HEK293 (cell line): ENCODE measurements around the gene TDRD10.

Source experiments
- CTCF ChIA-PET: fragments of 350-600 bp; formaldehyde crosslinking; extraction: SDS; loops from one replicate; lab custom pipeline; 2021; ENCODE audit warnings: antibody characterized with exemption; lab: Yijun Ruan, JAX
- POLR2A ChIA-PET: fragments of 300-600 bp; formaldehyde crosslinking; extraction: SDS; loops from one replicate; lab custom pipeline; 2020; ENCODE audit warnings: antibody characterized with exemption, inconsistent platforms; lab: Yijun Ruan, JAX
- H3K27ac ChIP-seq: fragments of 200-500 bp; sonication (Bioruptor generic); 2 replicates; pipeline ENCODE4 v1.5.1; 2014; ENCODE audit warnings: low read depth, low read length, control low read depth, inconsistent platforms; ENCODE audit errors: extremely low read depth
- H3K36me3 ChIP-seq, 2 experiments: fragments of 200-500 bp in 1 of 2; sonication (Bioruptor generic) in 1 of 2; 1 replicate in 1 of 2; 2 replicates in 1 of 2; pipeline ENCODE4 v1.5.1; 2014 to 2017; ENCODE audit warnings: inconsistent platforms in 2 of 2, low read length in 2 of 2; ENCODE audit not compliant: control insufficient read depth in 2 of 2, insufficient read depth in 1 of 2
- H3K4me1 ChIP-seq: fragments of 200-500 bp; sonication (Bioruptor generic); 2 replicates; pipeline ENCODE4 v1.5.1; 2014; ENCODE audit warnings: mild to moderate bottlenecking, low read length, inconsistent platforms; ENCODE audit not compliant: control insufficient read depth, insufficient read depth
- H3K4me3 ChIP-seq: 2 replicates; pipeline ENCODE4 v1.5.1; 2011; ENCODE audit warnings: low read depth, mild to moderate bottlenecking, control low read depth, low read length, moderate library complexity
- H3K9me3 ChIP-seq: fragments of 200-500 bp; sonication (Bioruptor generic); 2 replicates; pipeline ENCODE4 v1.5.1; 2014; ENCODE audit warnings: low read depth, low read length, inconsistent platforms; ENCODE audit not compliant: control insufficient read depth, insufficient read depth
- FEZF1 ChIP-seq: fragments of 450-650 bp; formaldehyde crosslinking; IDR thresholded peaks from 2 replicates; pipeline ENCODE4 v1.5.1; 2016; ENCODE audit warnings: missing biosample characterization, missing genetic modification characterization
- GLIS2 ChIP-seq: fragments of 450-650 bp; formaldehyde crosslinking; IDR thresholded peaks from 2 replicates; pipeline ENCODE4 v1.5.1; 2016; ENCODE audit warnings: missing biosample characterization, missing genetic modification characterization
- HOXC10 ChIP-seq: sonication (generic); formaldehyde crosslinking; IDR thresholded peaks from 2 replicates; pipeline ENCODE4 v1.8.1; 2023; ENCODE audit warnings: mild to moderate bottlenecking, missing genetic modification reagents
- MYNN ChIP-seq: fragments of 450-650 bp; formaldehyde crosslinking; IDR thresholded peaks from 2 replicates; pipeline ENCODE4 v1.5.1; 2016; ENCODE audit warnings: missing biosample characterization, missing genetic modification characterization, borderline replicate concordance
- ZBTB20 ChIP-seq: fragments of 450-650 bp; formaldehyde crosslinking; IDR thresholded peaks from 2 replicates; pipeline ENCODE4 v1.5.1; 2016; ENCODE audit warnings: missing biosample characterization, missing genetic modification characterization
- ZNF133 ChIP-seq: fragments of 450-650 bp; formaldehyde crosslinking; IDR thresholded peaks from 2 replicates; pipeline ENCODE4 v1.5.1; 2016; ENCODE audit warnings: missing biosample characterization, missing genetic modification characterization
- ZNF155 ChIP-seq: fragments of 450-650 bp; formaldehyde crosslinking; IDR thresholded peaks from 2 replicates; pipeline ENCODE4 v1.5.1; 2016; ENCODE audit warnings: missing biosample characterization, missing genetic modification characterization
- ZNF239 ChIP-seq: fragments of 450-650 bp; formaldehyde crosslinking; IDR thresholded peaks from 2 replicates; pipeline ENCODE4 v1.5.1; 2016; ENCODE audit warnings: missing biosample characterization, missing genetic modification characterization
- ZNF248 ChIP-seq: fragments of 450-650 bp; formaldehyde crosslinking; IDR thresholded peaks from 2 replicates; pipeline ENCODE4 v1.5.1; 2017; ENCODE audit warnings: missing biosample characterization, missing genetic modification characterization
- ZNF404 ChIP-seq: fragments of 450-650 bp; formaldehyde crosslinking; IDR thresholded peaks from 2 replicates; pipeline ENCODE4 v1.5.1; 2017; ENCODE audit warnings: missing biosample characterization, missing genetic modification characterization
- ZNF623 ChIP-seq: fragments of 450-650 bp; formaldehyde crosslinking; IDR thresholded peaks from 2 replicates; pipeline ENCODE4 v1.5.1; 2016; ENCODE audit warnings: missing biosample characterization, missing genetic modification characterization
- ZNF692 ChIP-seq: fragments of 450-650 bp; formaldehyde crosslinking; IDR thresholded peaks from 2 replicates; pipeline ENCODE4 v1.5.1; 2016; ENCODE audit warnings: missing biosample characterization, missing genetic modification characterization
- ZNF707 ChIP-seq: fragments of 450-650 bp; formaldehyde crosslinking; IDR thresholded peaks from 2 replicates; pipeline ENCODE4 v1.5.1; 2016; ENCODE audit warnings: missing biosample characterization, missing genetic modification characterization
- ZNF747 ChIP-seq: fragments of 450-650 bp; formaldehyde crosslinking; IDR thresholded peaks from 2 replicates; pipeline ENCODE4 v1.5.1; 2016; ENCODE audit warnings: missing biosample characterization, missing genetic modification characterization
- ZNF768 ChIP-seq: fragments of 450-650 bp; formaldehyde crosslinking; IDR thresholded peaks from 2 replicates; pipeline ENCODE4 v1.5.1; 2018; ENCODE audit warnings: missing biosample characterization, mild to moderate bottlenecking, missing genetic modification characterization

TDRD10 gene

GRCh38 chr1:154593390-154593789 lies 91.4 kb downstream of the TDRD10 start:
- no peak overlapping the region for H3K27ac ChIP-seq
- H3K9me3 ChIP-seq = no peaks in the 10 kb centered on the region
- POLR2A ChIA-PET = no interaction called here
- H3K4me1 ChIP-seq = no peaks in the 10 kb centered on the region
- TF ChIP-seq GLIS2 = no peak
- TF ChIP-seq HOXC10 = no peak
- no peak for TF ChIP-seq MYNN (tag by site-specific recombination)
- no peak for TF ChIP-seq ZNF404 (tag by site-specific recombination)
- no peak for TF ChIP-seq ZNF692 (tag by site-specific recombination)
- no peak for TF ChIP-seq ZNF768 (tag by site-specific recombination)
- TF ChIP-seq ZNF623 (tag by site-specific recombination) = no peak
- no peak for TF ChIP-seq ZNF155 (tag by site-specific recombination)
- peaks cover 57 to 98% of the 10 kb centered on the region in 2 experiments for H3K36me3 ChIP-seq
- no peak overlapping the region for H3K4me3 ChIP-seq
- CTCF ChIA-PET = interaction anchor here (0.7 to 1.2 kb wide), 2 partner anchors 34 kb away, joined by 3 read pairs; no protein-coding TSS in a partner anchor

GRCh38 chr1:154594811-154595210 lies 92.8 kb downstream of the TDRD10 start:
- no peak overlapping the region for H3K27ac ChIP-seq
- H3K4me3 ChIP-seq = no peak overlapping the region
- peaks cover 48 to 98% of the 10 kb centered on the region in 2 experiments for H3K36me3 ChIP-seq
- no peak for TF ChIP-seq ZNF707 (tag by site-specific recombination)
- TF ChIP-seq FEZF1 = no peak
- no peak for TF ChIP-seq ZNF248 (tag by site-specific recombination)
- ChIA-PET POLR2A (interaction anchor here (1.1 kb wide), 1 partner anchor 10 kb away, joined by 3 read pairs; no protein-coding TSS in a partner anchor), CTCF (interaction anchor here (0.5 to 1.2 kb wide), 5 partner anchors 12 to 401 kb away, joined by 3 read pairs; no protein-coding TSS in a partner anchor)
- no peaks in the 10 kb centered on the region for H3K9me3 ChIP-seq
- H3K4me1 ChIP-seq = no peaks in the 10 kb centered on the region

GRCh38 chr1:154595621-154596020 lies 93.6 kb downstream of the TDRD10 start:
- H3K36me3 ChIP-seq = peaks cover 46 to 96% of the 10 kb centered on the region in 2 experiments
- no peak overlapping the region for H3K27ac ChIP-seq
- CTCF ChIA-PET = interaction anchor here (0.7 to 1.1 kb wide), 5 partner anchors 11 to 400 kb away, joined by 3 read pairs; no protein-coding TSS in a partner anchor
- POLR2A ChIA-PET = interaction anchor here (1.1 kb wide), 1 partner anchor 10 kb away, joined by 3 read pairs; no protein-coding TSS in a partner anchor
- H3K4me1 ChIP-seq = no peaks in the 10 kb centered on the region
- no peak overlapping the region for H3K4me3 ChIP-seq
- H3K9me3 ChIP-seq = no peaks in the 10 kb centered on the region
- TF ChIP-seq ZBTB20 (tag by site-specific recombination) = no peak
- no peak for TF ChIP-seq ZNF239 (tag by site-specific recombination)
- TF ChIP-seq ZNF747 (tag by site-specific recombination) = no peak
- no peak for TF ChIP-seq ZNF133 (tag by site-specific recombination)
